Prostate gland (tissue), 2 donors: ENCODE results near the gene ANKMY1. TPM values are rescaled to one million over a fixed set of nuclear protein-coding genes. Genes with fewer than 3 reads are reported as not detected.

Source experiments
- DNase-seq: peaks from one replicate; pipeline ENCODE4 v3.0.0-alpha.2; 2019; ENCODE audit warnings: low spot score
- H3K27ac ChIP-seq, 2 donors: fragments of 200-600 bp; sonication (generic); 2 replicates each; pipeline ENCODE4 v1.5.1; 2017 to 2019
- H3K27me3 ChIP-seq: fragments of 200-600 bp; sonication (generic); replicated peaks from 2 replicates; pipeline ENCODE4 v1.5.1; 2019; ENCODE audit not compliant: insufficient read depth
- H3K36me3 ChIP-seq, 2 donors: fragments of 200-600 bp; sonication (generic); 1 replicate in 1 of 2; 2 replicates in 1 of 2; pipeline versions ENCODE4 v1.5.1 to v1.8.1; 2017 to 2019
- H3K4me1 ChIP-seq: fragments of 200-600 bp; sonication (generic); replicated peaks from 2 replicates; pipeline ENCODE4 v1.5.1; 2019
- H3K4me3 ChIP-seq, 2 donors: fragments of 200-600 bp; sonication (generic); 2 replicates each; pipeline ENCODE4 v1.5.1; 2017 to 2019
- H3K9me3 ChIP-seq: fragments of 200-600 bp; sonication (generic); 2 replicates; pipeline ENCODE4 v1.5.1; 2017
- POLR2A ChIP-seq: fragments of 450-650 bp; IDR thresholded peaks from one replicate; pipeline ENCODE4 v1.6.1; 2016; ENCODE audit warnings: antibody characterized with exemption, mild to moderate bottlenecking
- POLR2AphosphoS5 ChIP-seq: sonication (generic); formaldehyde crosslinking; IDR thresholded peaks from one replicate; pipeline ENCODE4 v1.6.1; 2017; ENCODE audit warnings: antibody characterized with exemption
- WGBS: methylation state at CpG from one replicate; pipeline ENCODE4 v1.1.5; 2018; 5-methylcytosine and 5-hydroxymethylcytosine counted together
- intact Hi-C: fragments of 100-400 bp; cut with DNase I; formaldehyde crosslinking; loops from one replicate; pipeline ENCODE4 v1.14.2; 2022
- total RNA-seq, 2 donors: library from RNA; depleted of rRNA; stranded (reverse); fragments of >200 nt; gene quantifications; one replicate each; pipeline ENCODE4 v1.1.0, GENCODE V29; 2016
- TF ChIP-seq, protein P1 (sequence below), 4 experiments: fragments of 200-600 bp in 2 of 4; fragments of 450-650 bp in 2 of 4; sonication (generic) in 2 of 4; IDR thresholded peaks; 1 replicate in 3 of 4; 2 replicates in 1 of 4; pipeline ENCODE4 v1.5.1; 2016 to 2019; ENCODE audit warnings: antibody characterized with exemption in 4 of 4, mild to moderate bottlenecking in 2 of 4, moderate library complexity in 2 of 4

The ANKMY1 gene
- total RNA-seq, 2 donors from 2014 or later: 22.7 to 31.4 TPM

DNA sequence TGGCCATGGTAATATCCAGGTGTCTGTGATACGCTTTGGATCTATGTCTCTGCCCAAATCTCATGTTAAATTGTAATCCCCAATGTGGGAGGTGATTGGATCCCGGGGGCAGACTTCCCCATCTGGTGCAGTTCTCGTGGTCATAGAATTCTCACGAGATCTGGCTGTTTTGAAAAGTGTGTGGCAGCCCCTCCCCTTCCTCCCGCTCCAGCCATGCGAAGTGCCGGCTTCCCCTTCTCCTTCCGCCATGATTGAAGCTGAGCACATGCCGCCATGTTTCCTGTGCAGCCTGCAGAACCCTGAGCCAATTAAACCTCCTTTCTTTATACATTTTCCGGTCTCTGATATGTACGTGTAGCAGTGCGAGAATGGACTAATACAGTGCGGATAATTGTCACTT is 79.9 kb downstream of the ANKMY1 start:
- 95% methylated on average over 13 of the region's 13 CpGs for WGBS
- Histone ChIP-seq H3K36me3 (no peaks in the 10 kb centered on the region), H3K9me3 (no peaks in the 10 kb centered on the region), H3K4me1 (no peaks in the 10 kb centered on the region), H3K27ac (no peak overlapping the region), H3K27me3 (no peaks in the 10 kb centered on the region), H3K4me3 (no peak overlapping the region)
- intact Hi-C loops: no loop called here
- TF ChIP-seq POLR2AphosphoS5 (no peak), POLR2A (no peak)
- TF ChIP-seq, protein P1, sequence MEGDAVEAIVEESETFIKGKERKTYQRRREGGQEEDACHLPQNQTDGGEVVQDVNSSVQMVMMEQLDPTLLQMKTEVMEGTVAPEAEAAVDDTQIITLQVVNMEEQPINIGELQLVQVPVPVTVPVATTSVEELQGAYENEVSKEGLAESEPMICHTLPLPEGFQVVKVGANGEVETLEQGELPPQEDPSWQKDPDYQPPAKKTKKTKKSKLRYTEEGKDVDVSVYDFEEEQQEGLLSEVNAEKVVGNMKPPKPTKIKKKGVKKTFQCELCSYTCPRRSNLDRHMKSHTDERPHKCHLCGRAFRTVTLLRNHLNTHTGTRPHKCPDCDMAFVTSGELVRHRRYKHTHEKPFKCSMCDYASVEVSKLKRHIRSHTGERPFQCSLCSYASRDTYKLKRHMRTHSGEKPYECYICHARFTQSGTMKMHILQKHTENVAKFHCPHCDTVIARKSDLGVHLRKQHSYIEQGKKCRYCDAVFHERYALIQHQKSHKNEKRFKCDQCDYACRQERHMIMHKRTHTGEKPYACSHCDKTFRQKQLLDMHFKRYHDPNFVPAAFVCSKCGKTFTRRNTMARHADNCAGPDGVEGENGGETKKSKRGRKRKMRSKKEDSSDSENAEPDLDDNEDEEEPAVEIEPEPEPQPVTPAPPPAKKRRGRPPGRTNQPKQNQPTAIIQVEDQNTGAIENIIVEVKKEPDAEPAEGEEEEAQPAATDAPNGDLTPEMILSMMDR (IDR thresholded peaks at IDR 0.05): no peak
- DNase-seq: no peak

DNA sequence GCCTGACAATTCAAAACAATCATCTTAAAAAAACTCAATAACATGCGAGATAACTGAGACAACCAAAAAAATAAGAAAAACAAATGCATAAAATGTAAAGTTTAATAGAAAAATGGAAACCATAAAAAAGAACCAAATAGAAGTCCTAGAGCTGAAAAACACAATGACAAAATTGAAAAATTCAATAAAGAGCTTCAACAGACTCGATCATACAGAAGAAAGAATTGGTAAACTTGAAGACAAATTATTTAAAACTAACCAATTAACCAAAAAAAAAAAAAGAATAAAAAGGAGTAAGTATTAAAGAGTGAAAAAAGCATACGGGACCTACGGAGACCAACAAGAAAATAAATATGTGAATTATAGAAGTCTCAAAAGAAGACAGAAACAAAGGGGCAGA is 84.6 kb downstream of the ANKMY1 start:
- H3K9me3 ChIP-seq: no peaks in the 10 kb centered on the region
- no peaks in the 10 kb centered on the region for H3K36me3 ChIP-seq
- H3K27ac ChIP-seq: no peak overlapping the region
- no peaks in the 10 kb centered on the region for H3K27me3 ChIP-seq
- intact Hi-C loops: no loop called here
- H3K4me3 ChIP-seq: no peak overlapping the region
- H3K4me1 ChIP-seq: no peaks in the 10 kb centered on the region
- DNase-seq: no peak
- TF ChIP-seq, protein P1 (IDR thresholded peaks at IDR 0.05): no peak
- TF ChIP-seq POLR2A: no peak
- TF ChIP-seq POLR2AphosphoS5: no peak
- over 99% methylated on average over 4 of the region's 4 CpGs for WGBS

DNA sequence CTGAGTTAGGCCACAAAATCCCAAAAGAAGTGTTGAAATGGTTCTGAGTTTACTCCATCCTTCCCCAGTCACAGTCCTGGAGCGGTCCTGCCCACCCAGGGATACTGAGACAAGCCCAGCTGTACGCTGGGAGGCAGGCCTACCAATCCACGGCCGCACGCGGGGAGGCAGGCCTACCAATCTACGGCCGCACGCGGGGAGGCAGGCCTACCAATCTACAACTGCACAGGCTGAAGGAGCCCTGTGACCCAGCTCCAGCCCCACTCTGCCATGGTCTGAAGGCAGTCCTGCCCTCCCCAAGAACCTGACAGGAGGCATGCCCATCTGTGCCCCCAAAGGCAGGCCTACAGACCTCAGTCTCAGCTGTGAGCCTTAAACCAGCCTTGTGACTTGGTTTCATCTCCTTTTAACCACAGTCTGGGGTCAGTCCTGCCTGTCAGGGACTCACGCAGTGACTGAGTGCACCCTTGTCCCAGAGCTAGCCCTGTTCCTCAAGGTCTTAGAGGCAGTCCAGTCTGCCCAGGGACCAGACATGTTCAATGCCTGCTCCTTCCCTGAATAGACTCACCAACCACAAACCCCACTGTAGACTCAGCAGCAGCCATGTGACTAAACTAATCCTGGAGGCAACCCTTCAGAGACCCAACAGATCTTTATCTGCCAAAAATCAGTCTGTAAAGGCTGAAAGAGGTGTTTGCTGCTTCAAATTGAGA is 85.6 kb downstream of the ANKMY1 start:
- TF ChIP-seq POLR2AphosphoS5: no peak
- TF ChIP-seq POLR2A: no peak
- TF ChIP-seq, protein P1 (IDR thresholded peaks at IDR 0.05): no peak
- intact Hi-C loops: no loop called here
- Histone ChIP-seq H3K4me1 (no peaks in the 10 kb centered on the region), H3K9me3 (no peaks in the 10 kb centered on the region), H3K36me3 (no peaks in the 10 kb centered on the region), H3K4me3 (no peak overlapping the region), H3K27me3 (no peaks in the 10 kb centered on the region), H3K27ac (no peak overlapping the region)
- no peak for DNase-seq
- WGBS: 98% methylated on average over 10 of the region's 11 CpGs

DNA sequence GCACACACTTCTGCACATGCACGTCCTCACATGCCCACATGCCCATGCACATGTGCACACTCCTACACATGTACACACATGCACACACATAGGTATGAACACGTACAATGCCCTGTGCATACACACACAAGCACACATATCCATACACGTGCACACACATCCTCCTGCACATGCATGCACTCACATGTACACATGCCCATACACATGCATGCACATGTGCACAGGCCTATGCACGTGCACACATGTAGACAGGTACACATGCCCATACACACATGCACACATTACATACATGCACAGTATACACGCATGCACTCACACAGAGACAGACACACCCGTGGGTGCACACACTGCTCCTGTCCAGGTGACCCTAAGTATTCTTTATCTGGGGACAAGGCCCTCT is 88.0 kb downstream of the ANKMY1 start:
- no peak overlapping the region for H3K4me3 ChIP-seq
- H3K27ac ChIP-seq: no peak overlapping the region
- H3K27me3 ChIP-seq: no peaks in the 10 kb centered on the region
- no peak for TF ChIP-seq POLR2A
- no peak for TF ChIP-seq POLR2AphosphoS5
- TF ChIP-seq, protein P1 (IDR thresholded peaks at IDR 0.05): no peak
- H3K36me3 ChIP-seq: no peaks in the 10 kb centered on the region
- 94% methylated on average over 6 of the region's 6 CpGs for WGBS
- H3K9me3 ChIP-seq: no peaks in the 10 kb centered on the region
- peak; percentile 3 for DNase-seq
- H3K4me1 ChIP-seq: no peaks in the 10 kb centered on the region
- intact Hi-C loops: no loop called here

DNA sequence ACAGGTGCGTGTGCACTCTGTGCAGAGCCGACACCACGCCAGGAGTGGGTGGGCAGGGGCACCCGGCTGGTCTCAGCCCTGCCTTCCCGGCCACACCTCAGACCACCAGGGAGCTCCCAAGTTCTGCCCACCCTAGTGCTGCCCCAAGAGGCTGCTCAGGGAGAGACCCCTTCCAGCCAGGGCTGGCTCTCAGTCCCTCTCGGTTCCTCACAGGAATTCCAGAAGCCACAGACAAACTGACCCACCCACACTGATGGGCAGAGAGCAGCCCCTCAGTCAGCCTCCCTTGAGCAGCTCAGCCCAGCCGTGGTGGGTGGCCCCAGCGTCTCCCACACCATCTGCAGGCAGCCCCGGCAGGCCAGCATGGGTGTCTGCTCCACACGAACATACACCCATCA is 88.5 kb downstream of the ANKMY1 start:
- WGBS: 42% methylated on average over 10 of the region's 10 CpGs
- H3K36me3 ChIP-seq: no peaks in the 10 kb centered on the region

More for the DNA sequence above, 88.5 kb downstream of the ANKMY1 start:
- Histone ChIP-seq H3K4me3 (no peak overlapping the region), H3K9me3 (no peaks in the 10 kb centered on the region), H3K27me3 (no peaks in the 10 kb centered on the region), H3K27ac (no peak overlapping the region), H3K4me1 (no peaks in the 10 kb centered on the region)
- intact Hi-C loops: no loop called here
- peak; percentile 3 for DNase-seq
- TF ChIP-seq, protein P1 (IDR thresholded peaks at IDR 0.05): no peak
- TF ChIP-seq POLR2AphosphoS5 (no peak), POLR2A (no peak)
